GM18873 (cell line): ENCODE data around the gene HACD3.
"Not testable (repeated sequence)": the region's sequence is repeated elsewhere in the genome, so short reads cannot be mapped to it uniquely, and the experiment has no call there.

Source experiments
- ATAC-seq: cut with Tn5 transposase; IDR thresholded peaks from one replicate; pipeline ENCODE4 v1.9.1; 2021; ENCODE audit warnings: mild to moderate bottlenecking, moderate library complexity, moderate number of reproducible peaks; ENCODE audit not compliant: unreplicated experiment, low FRiP score

HACD3 gene

GRCh38 chr15:65595960-65596359, 65.7 kb downstream of the HACD3 start:
- ATAC-seq: no peak

- no peak for ATAC-seq
Measured at GRCh38 chr15:65598468-65598867, 68.2 kb downstream of the HACD3 start.

GRCh38 chr15:65599677-65600076, 69.4 kb downstream of the HACD3 start:
- ATAC-seq: no peak

- no peak for ATAC-seq
Measured at GRCh38 chr15:65603134-65603533, 72.9 kb downstream of the HACD3 start.

GRCh38 chr15:65603559-65603958, 73.3 kb downstream of the HACD3 start:
- ATAC-seq: no peak

- ATAC-seq: peak; percentile 83
Measured at GRCh38 chr15:65610871-65611718, 80.8 kb downstream of the HACD3 start, which contains the start of gene INTS14. Gene INTS14, minus strand, starts transcription at chr15:65611131. Its CDS starts 3,751 bp downstream, at chr15:65607380.

- no peak for ATAC-seq
Measured at GRCh38 chr15:65611888-65612615, 81.8 kb downstream of the HACD3 start.

GRCh38 chr15:65612616-65612946, 82.3 kb downstream of the HACD3 start:
- no peak for ATAC-seq

GRCh38 chr15:65612949-65613744, 82.9 kb downstream of the HACD3 start:
- ATAC-seq: no peak

- not testable (repeated sequence) for ATAC-seq
Measured at GRCh38 chr15:65615887-65616286, 85.6 kb downstream of the HACD3 start.

GRCh38 chr15:65618560-65619109, 88.4 kb downstream of the HACD3 start:
- no peak for ATAC-seq

- no peak for ATAC-seq
Measured at GRCh38 chr15:65619626-65620290, 89.5 kb downstream of the HACD3 start.

- no peak for ATAC-seq
Measured at GRCh38 chr15:65620833-65621232, 90.6 kb downstream of the HACD3 start.

- ATAC-seq: no peak
Measured at GRCh38 chr15:65621638-65622037, 91.4 kb downstream of the HACD3 start, which contains the start of gene SLC24A1. Gene SLC24A1, plus strand, starts transcription at chr15:65621938. Its CDS starts 2,143 bp downstream, at chr15:65624081.

- ATAC-seq: no peak
Measured at GRCh38 chr15:65623103-65623502, 92.8 kb downstream of the HACD3 start.

GRCh38 chr15:65626856-65627255, 96.6 kb downstream of the HACD3 start:
- no peak for ATAC-seq
